ENCODE results near the gene OR5AK2.
"Not testable (repeated sequence)": the region's sequence is repeated elsewhere in the genome, so short reads cannot be mapped to it uniquely, and the experiment has no call there.

Gene OR5AK2

GRCh38 chr11:56988614-56989013 is at the start of gene OR5AK2:
Gene OR5AK2 (plus strand): TSS chr11:56988914. CDS start chr11:56988914, 0 bp downstream.
- no peak for DNase-seq

GRCh38 chr11:56945526-56945925 is 43.2 kb upstream of the OR5AK2 start:
- DNase-seq = not testable (repeated sequence)

- DNase-seq = no peak
These were observed 39.7 kb upstream of the OR5AK2 start for GRCh38 chr11:56948991-56949515.

GRCh38 chr11:56950510-56950909 is 38.2 kb upstream of the OR5AK2 start:
- DNase-seq = no peak

GRCh38 chr11:56953907-56954306 is 34.8 kb upstream of the OR5AK2 start:
- DNase-seq = not testable (repeated sequence)

- no peak for DNase-seq
These were observed 27.1 kb upstream of the OR5AK2 start for GRCh38 chr11:56961609-56962008.

GRCh38 chr11:56967726-56968125 is 21.0 kb upstream of the OR5AK2 start:
- no peak for DNase-seq

GRCh38 chr11:56968524-56968923 is 20.2 kb upstream of the OR5AK2 start:
- DNase-seq = no peak

GRCh38 chr11:56977314-56977713 is 11.4 kb upstream of the OR5AK2 start:
- DNase-seq = no peak

- no peak for DNase-seq
These were observed 2.0 kb downstream of the OR5AK2 start for GRCh38 chr11:56990702-56991101.

GRCh38 chr11:56994532-56994931 is 5.8 kb downstream of the OR5AK2 start:
- DNase-seq = no peak

GRCh38 chr11:57001674-57002401 is 13.1 kb downstream of the OR5AK2 start:
- no peak for DNase-seq

GRCh38 chr11:57008373-57008772 is 19.7 kb downstream of the OR5AK2 start:
- DNase-seq = no peak

GRCh38 chr11:57015679-57016078 is 27.0 kb downstream of the OR5AK2 start:
- no peak for DNase-seq

GRCh38 chr11:57031556-57031955 is 42.8 kb downstream of the OR5AK2 start:
- no peak for DNase-seq

Measured in KG1 (cell line).